Measurements from ENCODE around the gene FDPS.
A peak's percentile ranks its signal among the peaks of the same experiment; 100 is the strongest.
"Not testable (repeated sequence)": the region's sequence is repeated elsewhere in the genome, so short reads cannot be mapped to it uniquely, and the experiment has no call there.

Gene FDPS

DNA sequence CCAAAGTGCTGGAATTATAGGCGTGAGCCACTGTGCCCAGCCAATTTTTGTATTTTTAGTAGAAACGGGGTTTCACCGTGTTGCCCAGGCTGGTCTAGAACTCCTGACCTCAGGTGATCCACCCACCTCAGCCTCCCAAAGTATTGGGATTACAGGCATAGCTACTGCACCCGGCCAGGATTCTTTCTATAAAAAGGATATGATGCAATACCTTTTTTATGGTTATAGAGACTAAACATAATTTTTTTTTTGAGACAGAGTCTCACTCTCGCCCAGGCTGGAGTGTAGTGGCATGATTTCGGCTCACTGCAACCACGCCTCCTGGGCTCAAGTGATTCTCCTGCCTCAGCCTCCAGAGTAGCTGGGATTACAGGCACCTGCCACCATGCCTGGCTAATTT, 20.2 kb downstream of the FDPS start:
- not testable (repeated sequence) for H3K9me3 Mint-ChIP-seq; H3K4me3 Mint-ChIP-seq; H3K27ac Mint-ChIP-seq; ATAC-seq (replicated peaks); H3K27me3 Mint-ChIP-seq; DNase-seq
- Mint-ChIP-seq H3K4me1 (peaks cover 13 to 27% of the 10 kb centered on the region in 2 donors), H3K36me3 (peaks cover 18 to 31% of the 10 kb centered on the region in 2 donors)

DNA sequence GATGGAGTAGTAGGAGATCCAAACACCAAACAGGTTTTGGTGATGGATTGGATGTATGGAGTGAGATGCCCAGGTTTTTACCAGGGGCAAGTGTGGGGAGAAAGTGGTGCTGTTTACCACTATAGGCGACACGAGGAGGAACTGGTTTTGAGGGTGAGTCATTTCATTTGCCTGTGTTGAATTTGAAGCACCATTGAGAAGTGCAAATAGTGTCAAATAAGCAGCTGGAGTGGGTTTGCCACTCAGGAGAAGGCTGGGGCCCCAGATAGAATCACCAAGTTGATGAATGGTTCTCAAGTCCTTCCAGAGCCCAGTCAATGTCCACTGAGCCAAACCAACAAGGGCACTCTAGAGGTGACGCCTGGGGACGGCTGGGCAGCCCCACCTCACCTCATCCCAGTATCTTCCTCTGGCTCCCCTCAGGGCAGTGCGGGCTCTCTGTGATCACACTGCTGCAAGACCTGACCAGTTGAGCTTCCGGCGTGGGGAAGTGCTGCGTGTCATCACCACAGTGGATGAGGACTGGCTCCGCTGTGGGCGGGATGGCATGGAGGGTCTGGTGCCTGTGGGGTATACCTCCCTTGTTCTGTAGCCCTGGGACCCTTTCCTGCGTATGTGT, 21.4 kb downstream of the FDPS start:
- DNase-seq: no peak
- Mint-ChIP-seq H3K9me3 (no peaks in the 10 kb centered on the region), H3K27ac (no peak overlapping the region), H3K4me1 (peaks cover 11 to 22% of the 10 kb centered on the region in 2 donors), H3K36me3 (peaks cover 19 to 36% of the 10 kb centered on the region in 2 donors), H3K4me3 (no peak overlapping the region), H3K27me3 (no peaks in the 10 kb centered on the region)
- peak in 1 of 2 donors; percentile 21 for ATAC-seq (replicated peaks)

DNA sequence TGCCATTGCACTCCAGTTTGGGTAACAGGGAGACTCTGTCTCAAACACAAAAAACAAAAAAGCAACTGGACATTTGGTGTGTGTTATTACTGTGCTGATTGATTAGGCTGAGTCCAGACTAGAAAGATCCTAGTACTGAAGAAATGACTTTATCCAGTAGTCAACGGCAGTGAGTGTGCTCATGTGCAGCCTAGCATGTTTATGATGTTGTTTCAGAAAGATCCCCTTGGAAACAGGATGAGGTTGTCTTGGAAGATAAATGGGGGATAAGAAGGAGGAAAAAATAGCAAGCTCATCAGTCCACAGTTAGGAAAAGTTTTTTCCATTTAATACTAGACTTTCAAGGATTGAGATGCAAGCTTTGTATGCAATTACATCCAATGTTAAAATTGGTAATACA, 26.3 kb downstream of the FDPS start:
- Mint-ChIP-seq H3K27me3 (no peaks in the 10 kb centered on the region), H3K4me3 (no peak overlapping the region), H3K27ac (no peak overlapping the region), H3K4me1 (peaks cover 0 to 3% of the 10 kb centered on the region in 2 donors), H3K9me3 (no peaks in the 10 kb centered on the region), H3K36me3 (peaks cover 30 to 55% of the 10 kb centered on the region in 2 donors)
- ATAC-seq (replicated peaks): no peak
- DNase-seq: no peak

DNA sequence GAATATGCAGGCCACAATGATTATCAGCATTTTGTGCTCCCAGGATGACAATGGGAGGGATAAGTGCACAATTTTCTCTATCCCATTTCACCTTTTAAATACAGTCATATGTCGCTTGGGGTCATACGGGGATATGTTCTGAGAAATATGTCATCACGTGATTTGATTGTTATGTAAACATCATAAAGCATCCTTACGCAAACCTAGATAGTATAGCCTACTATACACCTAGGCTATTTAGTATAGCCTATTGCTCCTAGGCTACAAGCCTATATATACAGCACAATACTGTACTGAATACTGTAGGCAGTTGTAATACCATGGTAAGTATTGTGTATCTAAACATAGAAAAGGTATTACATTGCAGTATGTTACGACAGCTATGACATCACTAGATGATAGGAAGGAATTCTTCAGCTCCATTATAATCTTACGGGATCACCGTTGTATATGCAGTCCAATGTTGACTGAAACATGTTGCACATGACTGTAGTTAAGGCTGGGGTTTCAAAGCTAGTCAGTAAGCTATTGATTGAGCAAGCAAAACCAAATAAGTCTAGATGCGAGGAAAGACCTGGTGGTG, 30.9 kb downstream of the FDPS start:
- Mint-ChIP-seq H3K36me3 (peaks cover 38 to 62% of the 10 kb centered on the region in 2 donors), H3K27ac (no peak overlapping the region), H3K4me1 (no peaks in the 10 kb centered on the region), H3K27me3 (no peaks in the 10 kb centered on the region), H3K9me3 (no peaks in the 10 kb centered on the region), H3K4me3 (no peak overlapping the region)
- no peak for DNase-seq
- ATAC-seq (replicated peaks): no peak

DNA sequence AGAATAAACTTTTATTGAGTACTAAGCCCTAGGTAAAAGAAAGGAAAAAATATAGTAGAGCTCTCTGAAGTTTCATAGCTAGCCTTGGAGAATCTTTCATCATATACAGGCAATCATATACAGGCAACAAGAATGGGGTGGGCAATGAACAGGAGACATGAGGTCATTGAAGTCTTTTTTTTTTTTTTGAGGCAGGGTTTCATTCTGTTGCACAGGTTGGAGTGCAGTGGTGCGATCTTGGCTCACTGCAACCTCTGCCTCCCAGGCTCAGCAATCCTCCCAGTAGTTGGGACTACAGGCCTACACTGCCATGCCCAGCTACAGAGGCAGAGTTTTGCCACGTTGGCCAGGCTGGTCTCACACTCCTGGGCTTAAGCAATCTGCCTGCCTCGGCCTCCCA, 34.2 kb downstream of the FDPS start:
- DNase-seq: no peak
- Mint-ChIP-seq H3K27me3 (no peaks in the 10 kb centered on the region), H3K36me3 (peaks cover 39 to 66% of the 10 kb centered on the region in 2 donors), H3K4me1 (no peaks in the 10 kb centered on the region), H3K27ac (no peak overlapping the region), H3K9me3 (no peaks in the 10 kb centered on the region), H3K4me3 (no peak overlapping the region)
- ATAC-seq (replicated peaks): no peak

DNA sequence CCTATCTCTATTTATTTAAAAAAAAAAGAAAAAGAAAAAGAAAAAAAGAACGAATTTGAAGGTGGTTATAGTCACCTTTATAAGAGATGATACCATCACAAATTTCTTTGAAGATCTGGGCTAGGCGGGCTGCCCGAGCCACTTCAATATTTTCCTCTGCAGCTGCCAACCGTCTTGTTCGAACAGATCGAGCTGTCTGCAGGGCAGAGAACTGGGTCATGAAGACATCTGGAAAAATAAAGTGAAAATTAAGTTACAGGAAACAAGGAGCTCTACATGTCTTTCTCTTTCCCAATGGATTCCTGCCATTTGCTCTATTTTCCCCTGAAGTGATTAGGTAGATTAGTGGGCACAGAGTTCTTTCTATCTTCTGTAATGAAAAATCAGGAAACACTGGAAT, 44.0 kb downstream of the FDPS start:
- H3K27ac Mint-ChIP-seq: peak overlapping the region; percentile 31
- H3K9me3 Mint-ChIP-seq: no peaks in the 10 kb centered on the region
- no peak overlapping the region for H3K4me3 Mint-ChIP-seq
- no peaks in the 10 kb centered on the region for H3K27me3 Mint-ChIP-seq
- peaks cover 0 to 2% of the 10 kb centered on the region in 2 donors for H3K4me1 Mint-ChIP-seq
- DNase-seq (no peak), ATAC-seq (replicated peaks) (no peak)
- peaks cover 40% of the 10 kb centered on the region in 2 donors for H3K36me3 Mint-ChIP-seq

DNA sequence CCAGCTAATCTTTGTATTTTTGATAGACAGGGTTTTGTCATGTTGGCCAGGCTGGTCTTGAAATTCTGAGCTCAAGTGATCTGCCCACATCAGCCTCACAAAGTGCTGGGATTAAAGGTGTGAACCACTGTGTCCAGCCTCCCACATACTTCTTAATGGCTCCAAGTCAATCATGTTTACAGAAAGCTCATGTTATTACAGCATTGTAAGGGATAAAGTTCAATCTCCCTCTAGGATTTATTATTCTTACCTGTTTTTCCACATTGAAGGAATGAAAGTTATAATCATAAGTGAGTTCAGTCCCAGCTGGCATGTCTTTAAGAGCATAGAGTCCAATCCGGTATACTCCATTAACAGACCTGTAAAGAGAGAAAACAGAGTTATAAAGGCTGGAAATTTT, 51.4 kb downstream of the FDPS start:
- Mint-ChIP-seq H3K9me3 (no peaks in the 10 kb centered on the region), H3K36me3 (peaks cover 15 to 26% of the 10 kb centered on the region in 2 donors), H3K4me1 (peaks cover 0 to 2% of the 10 kb centered on the region in 2 donors), H3K27ac (peak overlapping the region; percentile 9), H3K27me3 (no peaks in the 10 kb centered on the region), H3K4me3 (no peak overlapping the region)
- no peak for DNase-seq
- ATAC-seq (replicated peaks): no peak
